H9 (cell line): ENCODE data around the gene RAD23B. TPM values are rescaled to one million over a fixed set of nuclear protein-coding genes. Genes with fewer than 3 reads are reported as not detected.

ENCODE experiments used
- DNase-seq: peaks from one replicate; pipeline ENCODE4 v3.0.0-alpha.2; 2017
- H2AFZ ChIP-seq: one replicate; pipeline ENCODE4 v1.6.1; 2013; ENCODE audit warnings: mild to moderate bottlenecking, low read length, control low read depth, moderate library complexity
- H2AK5ac ChIP-seq: 2 replicates; pipeline ENCODE4 v1.6.1; 2013; ENCODE audit warnings: low read length, control low read depth, mixed read lengths; ENCODE audit not compliant: insufficient read length
- H2BK120ac ChIP-seq: one replicate; pipeline ENCODE4 v1.6.1; 2013; ENCODE audit warnings: low read depth, mild to moderate bottlenecking, low read length, control low read depth, inconsistent platforms; ENCODE audit not compliant: poor library complexity, severe bottlenecking
- H2BK12ac ChIP-seq: 2 replicates; pipeline ENCODE4 v1.6.1; 2013; ENCODE audit warnings: low read length, control low read depth, mixed read lengths, low read depth; ENCODE audit not compliant: insufficient read length
- H2BK15ac ChIP-seq: 2 replicates; pipeline ENCODE4 v1.6.1; 2013; ENCODE audit warnings: low read depth, low read length, control low read depth
- H2BK20ac ChIP-seq: one replicate; pipeline ENCODE4 v1.6.1; 2013; ENCODE audit warnings: low read depth, mild to moderate bottlenecking, low read length, control low read depth, inconsistent platforms; ENCODE audit not compliant: poor library complexity, severe bottlenecking
- H2BK5ac ChIP-seq: 2 replicates; pipeline ENCODE4 v1.6.1; 2013; ENCODE audit warnings: low read length, control low read depth, mixed read lengths; ENCODE audit not compliant: insufficient read length
- H3K14ac ChIP-seq: 2 replicates; pipeline ENCODE4 v1.6.1; 2013; ENCODE audit warnings: low read length, control low read depth; ENCODE audit not compliant: insufficient read depth
- H3K18ac ChIP-seq: 2 replicates; pipeline ENCODE4 v1.6.1; 2013; ENCODE audit warnings: low read depth, mild to moderate bottlenecking, mixed read lengths, low read length, control low read depth; ENCODE audit not compliant: insufficient read length
- H3K23ac ChIP-seq: 2 replicates; pipeline ENCODE4 v1.6.1; 2013; ENCODE audit warnings: low read length, control low read depth, mixed read lengths, low read depth; ENCODE audit not compliant: insufficient read length
- H3K23me2 ChIP-seq: 2 replicates; pipeline ENCODE4 v1.6.1; 2013; ENCODE audit warnings: low read depth, mild to moderate bottlenecking, mixed read lengths, low read length, control low read depth; ENCODE audit not compliant: insufficient read length, poor library complexity, severe bottlenecking
- H3K27ac ChIP-seq: 2 replicates; pipeline ENCODE4 v1.5.1; 2013; ENCODE audit warnings: low read length, control low read depth, mixed read lengths, low read depth; ENCODE audit not compliant: insufficient read length
- H3K27me3 ChIP-seq: 2 replicates; pipeline ENCODE4 v1.6.1; 2013; ENCODE audit warnings: low read length, control low read depth, inconsistent platforms; ENCODE audit not compliant: insufficient read depth
- H3K4ac ChIP-seq: 2 replicates; pipeline ENCODE4 v1.6.1; 2013; ENCODE audit warnings: low read depth, mild to moderate bottlenecking, control low read depth, inconsistent platforms, low read length, moderate library complexity
- H3K4me1 ChIP-seq: 2 replicates; pipeline ENCODE4 v1.6.1; 2013; ENCODE audit warnings: low read length, control low read depth, inconsistent platforms; ENCODE audit not compliant: insufficient read depth
- H3K4me2 ChIP-seq: 2 replicates; pipeline ENCODE4 v1.6.1; 2013; ENCODE audit warnings: low read length, control low read depth, mixed read lengths; ENCODE audit not compliant: insufficient read length, insufficient read depth
- H3K56ac ChIP-seq: 2 replicates; pipeline ENCODE4 v1.6.1; 2013; ENCODE audit warnings: low read depth, mild to moderate bottlenecking, mixed read lengths, low read length, control low read depth; ENCODE audit not compliant: insufficient read length
- H3K79me1 ChIP-seq: 2 replicates; pipeline ENCODE4 v1.6.1; 2013; ENCODE audit warnings: low read depth, mild to moderate bottlenecking, moderate library complexity, low read length, control low read depth, inconsistent platforms; ENCODE audit not compliant: insufficient read depth, poor library complexity, severe bottlenecking
- H3K79me2 ChIP-seq: 2 replicates; pipeline ENCODE4 v1.6.1; 2013; ENCODE audit warnings: low read length, control low read depth, inconsistent platforms; ENCODE audit not compliant: insufficient read depth
- H3K9ac ChIP-seq: 2 replicates; pipeline ENCODE4 v1.6.1; 2013; ENCODE audit warnings: low read length, control low read depth, mixed read lengths; ENCODE audit not compliant: insufficient read length; ENCODE audit errors: extremely low read depth
- H3K9me3 ChIP-seq: one replicate; pipeline ENCODE4 v1.6.1; 2013; ENCODE audit warnings: low read depth, low read length, inconsistent platforms; ENCODE audit not compliant: control insufficient read depth
- H3T11ph ChIP-seq: one replicate; pipeline ENCODE4 v1.6.1; 2013; ENCODE audit warnings: mild to moderate bottlenecking, low read length, control low read depth, inconsistent platforms
- H4K20me1 ChIP-seq: one replicate; pipeline ENCODE4 v1.6.1; 2013; ENCODE audit not compliant: control insufficient read depth, insufficient read length, insufficient read depth
- H4K5ac ChIP-seq: 2 replicates; pipeline ENCODE4 v1.6.1; 2013; ENCODE audit warnings: low read depth, mild to moderate bottlenecking, mixed read lengths, low read length, control low read depth; ENCODE audit not compliant: insufficient read length
- H4K8ac ChIP-seq: replicated peaks from 2 replicates; pipeline ENCODE4 v1.6.1; 2013; ENCODE audit warnings: low read length, control low read depth, mixed read lengths, low read depth; ENCODE audit not compliant: insufficient read length
- H4K91ac ChIP-seq: 2 replicates; pipeline ENCODE4 v1.6.1; 2013; ENCODE audit warnings: low read depth, mild to moderate bottlenecking, moderate library complexity, mixed read lengths, low read length, control low read depth; ENCODE audit not compliant: insufficient read length
- H3K27ac Mint-ChIP-seq, 3 experiments: 2 replicates in 2 of 3; 3 replicates in 1 of 3; pipeline ENCODE4 v1.8.0; 2020 to 2021; ENCODE audit warnings: mixed read lengths in 3 of 3, mild to moderate bottlenecking in 1 of 3, moderate library complexity in 1 of 3
- H3K27me3 Mint-ChIP-seq: 2 replicates; pipeline ENCODE4 v1.8.0; 2021; ENCODE audit warnings: low read depth, mild to moderate bottlenecking, moderate library complexity, mixed read lengths
- H3K36me3 Mint-ChIP-seq, 3 experiments: 2 replicates in 2 of 3; 3 replicates in 1 of 3; pipeline ENCODE4 v1.8.0; 2020 to 2021; ENCODE audit warnings: low read depth in 3 of 3, mixed read lengths in 3 of 3; ENCODE audit not compliant: insufficient read depth in 1 of 3
- H3K4me1 Mint-ChIP-seq, 2 experiments: 2 replicates each; pipeline ENCODE4 v1.8.0; 2020; ENCODE audit warnings: mixed read lengths in 2 of 2
- H3K4me3 Mint-ChIP-seq, 2 experiments: 2 replicates in 1 of 2; 3 replicates in 1 of 2; pipeline ENCODE4 v1.8.0; 2020 to 2021; ENCODE audit warnings: mild to moderate bottlenecking in 2 of 2, mixed read lengths in 2 of 2, moderate library complexity in 1 of 2
- H3K9me3 Mint-ChIP-seq, 2 experiments: 2 replicates in 1 of 2; 3 replicates in 1 of 2; pipeline ENCODE4 v1.8.0; 2020; ENCODE audit warnings: mild to moderate bottlenecking in 2 of 2, mixed read lengths in 2 of 2, moderate library complexity in 1 of 2
- CTCF ChIP-seq: fragments of 200-600 bp; sonication (generic); conservative IDR thresholded peaks from 3 replicates; pipeline ENCODE4 v1.8.0; 2021; ENCODE audit warnings: antibody characterized with exemption, mild to moderate bottlenecking
- WGBS: extraction: QIAGEN DNeasy Blood & Tissue Kit; methylation state at CpG from one replicate; pipeline ENCODE4 v1.1.7; 2013; ENCODE audit warnings: missing lambda C conversion rate, low lambda C conversion rate, mixed read lengths; ENCODE audit not compliant: insufficient read length; ENCODE audit errors: extremely low coverage; 5-methylcytosine and 5-hydroxymethylcytosine counted together
- total RNA-seq: library from RNA; stranded (reverse); gene quantifications from 2 replicates; pipeline ENCODE4 v1.2.1, GENCODE V29; 2021

The RAD23B gene
- total RNA-seq, 1 experiment from 2014 or later = 154 TPM

GRCh38 chr9:107276966-107277710 is 5.9 kb upstream of the RAD23B start:
- no peak for DNase-seq
- Histone ChIP-seq H2BK5ac (no peak overlapping the region), H2BK15ac (no peak overlapping the region), H3K4ac (no peak overlapping the region), H3K4me2 (no peak overlapping the region), H2AK5ac (no peak overlapping the region), H2BK120ac (no peak overlapping the region), H4K5ac (no peak overlapping the region), H3K27me3 (no peaks in the 10 kb centered on the region), H3K27ac (no peak overlapping the region), H4K91ac (no peak overlapping the region), H3T11ph (no peak overlapping the region), H3K9ac (no peak overlapping the region), H2BK20ac (no peak overlapping the region), H4K8ac (no peak overlapping the region), H3K79me2 (no peaks in the 10 kb centered on the region), H3K23ac (no peak overlapping the region), H3K14ac (no peak overlapping the region), H3K23me2 (no peaks in the 10 kb centered on the region), H3K56ac (no peak overlapping the region), H2AFZ (no peak overlapping the region), H3K9me3 (no peaks in the 10 kb centered on the region), H3K4me1 (no peaks in the 10 kb centered on the region; the same call in 1 of the 2 replicates), H4K20me1 (no peaks in the 10 kb centered on the region), H3K18ac (no peak overlapping the region), H2BK12ac (no peak overlapping the region), H3K79me1 (no peaks in the 10 kb centered on the region)
- no peak for TF ChIP-seq CTCF
- no CpG with 5 or more reads among the region's 5 CpGs for WGBS
- H3K4me1 Mint-ChIP-seq = peaks cover 27 to 30% of the 10 kb centered on the region in 2 experiments
- no peaks in the 10 kb centered on the region; the same call in 1 of the 2 replicates for H3K27me3 Mint-ChIP-seq
- no peaks in the 10 kb centered on the region; a peak in 1 of 7 replicates for H3K36me3 Mint-ChIP-seq
- no peak overlapping the region for H3K27ac Mint-ChIP-seq
- H3K4me3 Mint-ChIP-seq = no peak overlapping the region
- no peaks in the 10 kb centered on the region for H3K9me3 Mint-ChIP-seq
